H1 (cell line): ENCODE results near the gene RAB10. TPM values are rescaled to one million over a fixed set of nuclear protein-coding genes. Genes with fewer than 3 reads are reported as not detected.

Source experiments
- CTCF ChIA-PET: fragments of 300-600 bp; sonication (Branson Sonifier 250); formaldehyde crosslinking; loops from one replicate; lab custom pipeline; 2021; ENCODE audit not compliant: partially characterized antibody; lab: Charles Lee
- POLR2A ChIA-PET: fragments of 300-600 bp; sonication (Branson Sonifier 250); formaldehyde crosslinking; loops from one replicate; lab custom pipeline; 2021; ENCODE audit warnings: inconsistent platforms; ENCODE audit not compliant: partially characterized antibody; lab: Charles Lee
- DNase-seq, 2 experiments: peaks; one replicate each; pipeline versions ENCODE4 v3.0.0 to v3.0.0-alpha.2; 2010 to 2022; ENCODE audit warnings: low spot score in 2 of 2, low read depth in 1 of 2, mixed read lengths in 1 of 2
- FAIRE-seq: peaks from 2 replicates; lab custom pipeline; 2011; peaks lifted over from hg19 to GRCh38; lab: Jason Lieb, UNC
- H2AFZ ChIP-seq: 2 replicates; pipeline ENCODE4 v1.8.1; 2012; ENCODE audit warnings: low read length, inconsistent platforms
- H2AK5ac ChIP-seq: 2 replicates; pipeline ENCODE4 v1.6.1; 2013; ENCODE audit warnings: low read depth, low read length
- H2BK120ac ChIP-seq: replicated peaks from 2 replicates; pipeline ENCODE3; 2013; ENCODE audit warnings: low read depth, low read length, inconsistent platforms
- H2BK12ac ChIP-seq: 2 replicates; pipeline ENCODE4 v1.6.1; 2013; ENCODE audit warnings: low read depth, low read length
- H2BK15ac ChIP-seq: 2 replicates; pipeline ENCODE4 v1.6.1; 2013; ENCODE audit warnings: low read length
- H2BK20ac ChIP-seq: 2 replicates; pipeline ENCODE4 v1.6.1; 2013; ENCODE audit warnings: low read length
- H2BK5ac ChIP-seq: 2 replicates; pipeline ENCODE4 v1.6.1; 2013; ENCODE audit warnings: low read depth, low read length
- H3K14ac ChIP-seq: 2 replicates; pipeline ENCODE4 v1.6.1; 2013; ENCODE audit warnings: inconsistent platforms; ENCODE audit not compliant: insufficient read length
- H3K18ac ChIP-seq: 2 replicates; pipeline ENCODE4 v1.6.1; 2013; ENCODE audit warnings: low read length; ENCODE audit errors: extremely low read depth
- H3K23ac ChIP-seq: 2 replicates; pipeline ENCODE4 v1.6.1; 2013; ENCODE audit warnings: inconsistent platforms; ENCODE audit not compliant: insufficient read length
- H3K23me2 ChIP-seq: 2 replicates; pipeline ENCODE4 v1.6.1; 2013; ENCODE audit warnings: low read depth, low read length
- H3K27ac ChIP-seq: 2 replicates; pipeline ENCODE4 v1.6.1; 2011; ENCODE audit warnings: low read depth, low read length, inconsistent platforms
- H3K27me3 ChIP-seq, 4 experiments: replicated peaks in 1 of 4; 1 replicate in 1 of 4; 2 replicates in 3 of 4; pipeline versions ENCODE4 v1.6.1 to v1.8.1; 2011 to 2013; ENCODE audit warnings: low read length in 3 of 4, mild to moderate bottlenecking in 3 of 4, inconsistent platforms in 2 of 4, mixed read lengths in 2 of 4, moderate library complexity in 1 of 4; ENCODE audit not compliant: control insufficient read depth in 3 of 4, insufficient read depth in 3 of 4; ENCODE audit errors: extremely low read depth in 1 of 4
- H3K36me3 ChIP-seq, 4 experiments: 2 replicates each; pipeline versions ENCODE4 v1.6.1 to v1.8.1; 2011 to 2013; ENCODE audit warnings: mild to moderate bottlenecking in 4 of 4, low read length in 3 of 4, moderate library complexity in 2 of 4, control low read depth in 1 of 4, inconsistent platforms in 1 of 4; ENCODE audit not compliant: insufficient read depth in 4 of 4, control insufficient read depth in 2 of 4
- H3K4ac ChIP-seq: replicated peaks from 2 replicates; pipeline ENCODE3; 2013; ENCODE audit warnings: low read length, low read depth, mixed read lengths, inconsistent platforms; ENCODE audit not compliant: insufficient read length
- H3K4me1 ChIP-seq, 4 experiments: replicated peaks in 1 of 4; 1 replicate in 1 of 4; 2 replicates in 3 of 4; pipeline versions ENCODE4 v1.6.1 to v1.8.1; 2011 to 2013; ENCODE audit warnings: low read length in 3 of 4, inconsistent platforms in 2 of 4, mixed read lengths in 1 of 4; ENCODE audit not compliant: insufficient read depth in 4 of 4, control insufficient read depth in 3 of 4
- H3K4me2 ChIP-seq, 2 experiments: 2 replicates each; pipeline versions ENCODE4 v1.6.1 to v1.8.1; 2011 to 2013; ENCODE audit warnings: low read depth in 2 of 2, low read length in 2 of 2, control low read depth in 1 of 2, inconsistent platforms in 1 of 2, mild to moderate bottlenecking in 1 of 2; ENCODE audit not compliant: insufficient read depth in 1 of 2
- H3K4me3 ChIP-seq, 4 experiments: fragments of 200-600, 300-600 bp in 1 of 4; sonication (generic), shearing (Covaris generic), sonication (Bioruptor Twin) in 1 of 4; 2 replicates each; pipeline versions ENCODE4 v1.5.1 to v1.8.1; 2011 to 2016; ENCODE audit warnings: low read length in 4 of 4, low read depth in 3 of 4, control low read depth in 2 of 4, inconsistent platforms in 2 of 4, mild to moderate bottlenecking in 2 of 4, mixed read lengths in 1 of 4, moderate library complexity in 1 of 4; ENCODE audit not compliant: insufficient read depth in 2 of 4; ENCODE audit errors: extremely low read depth in 1 of 4
- H3K56ac ChIP-seq: replicated peaks from 2 replicates; pipeline ENCODE3; 2013; ENCODE audit warnings: low read depth, mild to moderate bottlenecking, mixed read lengths, low read length, inconsistent platforms; ENCODE audit not compliant: insufficient read length
- H3K79me1 ChIP-seq: 2 replicates; pipeline ENCODE4 v1.6.1; 2013; ENCODE audit warnings: low read depth, low read length, control low read depth
- H3K79me2 ChIP-seq, 2 experiments: 2 replicates each; pipeline versions ENCODE4 v1.6.1 to v1.8.1; 2012 to 2013; ENCODE audit warnings: low read length in 2 of 2, mild to moderate bottlenecking in 2 of 2, inconsistent platforms in 1 of 2; ENCODE audit not compliant: insufficient read depth in 2 of 2, control insufficient read depth in 1 of 2
- H3K9ac ChIP-seq, 4 experiments: replicated peaks in 1 of 4; 1 replicate in 1 of 4; 2 replicates in 3 of 4; pipeline versions ENCODE4 v1.6.1 to v1.8.1; 2011 to 2013; ENCODE audit warnings: low read depth in 3 of 4, low read length in 3 of 4, control low read depth in 2 of 4, mild to moderate bottlenecking in 2 of 4, moderate library complexity in 2 of 4, inconsistent platforms in 1 of 4; ENCODE audit errors: extremely low read depth in 1 of 4
- H3K9me3 ChIP-seq, 2 experiments: 2 replicates each; pipeline versions ENCODE4 v1.6.1 to v1.8.1; 2012 to 2013; ENCODE audit warnings: mild to moderate bottlenecking in 2 of 2, moderate library complexity in 2 of 2, control low read depth in 1 of 2, inconsistent platforms in 1 of 2, low read depth in 1 of 2, low read length in 1 of 2, mixed read lengths in 1 of 2; ENCODE audit not compliant: insufficient read depth in 2 of 2
- H4K20me1 ChIP-seq, 2 experiments: replicated peaks in 1 of 2; 2 replicates each; pipeline versions ENCODE3 to v1.8.1; 2011 to 2013; ENCODE audit warnings: inconsistent platforms in 2 of 2, low read length in 2 of 2, mild to moderate bottlenecking in 1 of 2; ENCODE audit not compliant: insufficient read depth in 2 of 2, control insufficient read depth in 1 of 2
- H4K5ac ChIP-seq: 2 replicates; pipeline ENCODE4 v1.6.1; 2013; ENCODE audit warnings: low read length, low read depth, mixed read lengths, inconsistent platforms; ENCODE audit not compliant: insufficient read length
- H4K8ac ChIP-seq: 2 replicates; pipeline ENCODE4 v1.8.0; 2013; ENCODE audit warnings: mild to moderate bottlenecking, moderate library complexity, low read length, inconsistent platforms; ENCODE audit not compliant: insufficient read depth; ENCODE audit errors: extremely low read depth
- H4K91ac ChIP-seq: replicated peaks from 2 replicates; pipeline ENCODE3; 2013; ENCODE audit warnings: low read length, mixed read lengths, inconsistent platforms; ENCODE audit not compliant: insufficient read length
- BRCA1 ChIP-seq: IDR thresholded peaks from 2 replicates; pipeline ENCODE4 v1.6.1; 2012; ENCODE audit warnings: low read depth, low read length, improper control_type of control experiment
- PHF8 ChIP-seq: fragments of 200-600 bp; sonication (generic); conservative IDR thresholded peaks from 2 replicates; pipeline ENCODE4 v1.7.1; 2012; ENCODE audit warnings: low read depth, mild to moderate bottlenecking, inconsistent platforms, low read length, moderate library complexity
- POLR2A ChIP-seq, 2 experiments: IDR thresholded peaks; 1 replicate in 1 of 2; 2 replicates in 1 of 2; pipeline ENCODE4 v1.6.1; 2011; ENCODE audit warnings: low read depth in 2 of 2, low read length in 2 of 2, mild to moderate bottlenecking in 2 of 2; ENCODE audit errors: control extremely low read depth in 1 of 2
- POLR2AphosphoS5 ChIP-seq: IDR thresholded peaks from 2 replicates; pipeline ENCODE4 v1.6.1; 2011; ENCODE audit warnings: low read depth, low read length
- RXRA ChIP-seq: IDR thresholded peaks from 2 replicates; pipeline ENCODE4 v1.6.1; 2011; ENCODE audit warnings: low read depth, mild to moderate bottlenecking, low read length, moderate library complexity; ENCODE audit not compliant: insufficient read depth
- SUZ12 ChIP-seq: fragments of 200-600 bp; sonication (generic); IDR thresholded peaks from 2 replicates; pipeline ENCODE4 v1.6.1; 2012; ENCODE audit warnings: mild to moderate bottlenecking, inconsistent platforms, low read length, moderate library complexity, mixed read lengths
- TEAD4 ChIP-seq: IDR thresholded peaks from 2 replicates; pipeline ENCODE4 v1.6.1; 2012; ENCODE audit warnings: low read depth, low read length, inconsistent platforms, mixed read lengths
- WGBS, 2 experiments: shearing (Covaris generic) in 1 of 2; methylation state at CpG; one replicate each; pipeline versions ENCODE4 v1.1.6 to v1.1.7; 2013 to 2015; ENCODE audit warnings: low lambda C conversion rate in 2 of 2, mixed read lengths in 2 of 2, inconsistent platforms in 1 of 2, low coverage in 1 of 2, missing lambda C conversion rate in 1 of 2; ENCODE audit not compliant: insufficient replicate concordance in 2 of 2, insufficient coverage in 1 of 2, insufficient read length in 1 of 2; ENCODE audit errors: extremely low coverage in 1 of 2, missing lambda C conversion rate in 1 of 2; 5-methylcytosine and 5-hydroxymethylcytosine counted together
- polyA plus RNA-seq, 7 experiments: library from polyadenylated mRNA; depleted of rRNA in 3 of 7; stranded (reverse) in 5 of 7; unstranded in 2 of 7; fragments of >200 nt in 5 of 7; fragments of 200-250 nt in 2 of 7; gene quantifications; 1 replicate in 5 of 7; 2 replicates in 1 of 7; 4 replicates in 1 of 7; pipeline versions ENCODE4 v1.2.1 to v1.2.3, GENCODE V29; 2011 to 2013; ENCODE audit warnings: missing spikeins in 2 of 7, mixed read lengths in 2 of 7
- total RNA-seq: library from RNA; stranded (reverse); fragmentation: NEBNext Ultra II Directional; extraction: Animal tissue kit (Norgen Biotek cat#: 25700); gene quantifications from 2 replicates; pipeline ENCODE4 v1.2.1, GENCODE V29; 2021
- TF ChIP-seq, protein P1 (sequence below): IDR thresholded peaks from 2 replicates; pipeline ENCODE4 v1.6.1; 2012; ENCODE audit warnings: inconsistent platforms
- TF ChIP-seq, protein P2 (sequence below): IDR thresholded peaks from 2 replicates; pipeline ENCODE4 v1.6.1; 2012; ENCODE audit warnings: inconsistent platforms

The RAB10 gene
- total and polyA plus RNA-seq, 2 of the 8 experiments (the other 6 are each of a cell fraction or from before 2014, with no cell fraction given) = 42.6 to 136 TPM

DNA sequence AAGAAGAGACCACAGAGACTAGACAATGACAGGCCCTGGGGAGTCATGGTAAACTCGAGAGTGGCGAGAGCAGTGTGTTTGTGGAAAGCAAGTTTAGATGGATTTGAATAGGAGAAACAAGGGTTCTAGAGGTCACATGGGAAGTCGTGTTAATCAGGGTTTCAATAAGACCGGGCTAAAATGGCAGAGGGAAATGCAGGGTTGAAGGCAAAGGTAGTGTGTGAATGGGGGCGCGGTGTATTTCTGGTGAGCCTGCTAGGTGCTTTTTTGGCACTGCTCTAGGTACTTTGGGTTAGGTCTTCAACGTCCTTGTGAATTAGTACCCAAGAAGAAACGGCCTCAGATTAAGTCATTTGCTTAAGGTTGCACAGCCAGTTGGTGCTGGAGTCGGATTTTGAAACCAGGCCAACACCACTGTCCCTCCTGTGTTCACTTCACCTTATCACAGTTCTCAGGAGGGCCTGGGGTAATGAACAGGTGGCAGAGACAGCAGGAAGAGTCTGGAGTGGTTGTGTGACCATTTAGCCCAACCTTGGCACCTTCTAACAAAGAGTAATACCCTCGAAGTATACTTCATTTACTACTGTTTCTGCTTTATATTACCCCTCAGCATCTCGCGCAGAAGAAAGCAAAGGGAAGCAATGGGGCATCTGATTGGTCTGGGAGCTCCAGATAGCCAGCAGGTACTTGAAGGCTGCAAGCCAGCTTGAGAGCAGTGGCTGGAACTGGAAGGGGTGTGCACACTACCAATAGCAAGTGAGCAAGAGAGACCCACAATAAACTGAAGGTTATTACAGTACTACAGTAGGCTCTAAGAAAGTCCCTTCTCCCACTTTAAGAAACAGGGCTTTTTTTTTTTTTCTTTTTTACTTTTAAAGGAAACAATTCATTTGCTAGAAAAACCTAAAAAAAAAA lies 105.6 kb downstream of the RAB10 start:
- H3K4me1 ChIP-seq = peaks cover 0 to 4% (median 2%) of the 10 kb centered on the region in 4 experiments; a peak in 1 of 7 replicates
- no peak overlapping the region for H2BK12ac ChIP-seq
- no peak overlapping the region for H4K91ac ChIP-seq
- CTCF ChIA-PET = interaction anchor here (0.8 to 11.3 kb wide), 3 partner anchors 53 to 155 kb away, joined by 3 to 92 read pairs (median 15); no protein-coding TSS in a partner anchor
- no peaks in the 10 kb centered on the region for H3K27me3 ChIP-seq
- 86% methylated on average over 12 of the region's 12 CpGs; no CpG with 5 or more reads in 1 of the 2 experiments for WGBS, 2 experiments
- H3K79me1 ChIP-seq = no peaks in the 10 kb centered on the region
- H3K79me2 ChIP-seq = no peaks in the 10 kb centered on the region
- H3K23me2 ChIP-seq = no peaks in the 10 kb centered on the region
- H3K18ac ChIP-seq = no peak overlapping the region
- no peak overlapping the region for H2BK120ac ChIP-seq
- no peak overlapping the region for H4K5ac ChIP-seq
- DNase-seq (no peak), FAIRE-seq (no peak)
- peaks cover 0 to 6% (median 0%) of the 10 kb centered on the region in 4 experiments; a peak in 1 of 8 replicates for H3K36me3 ChIP-seq
- no peak overlapping the region for H2AFZ ChIP-seq
- H3K4me3 ChIP-seq = no peak overlapping the region
- H3K9me3 ChIP-seq = no peaks in the 10 kb centered on the region
- no peak overlapping the region for H4K8ac ChIP-seq
- TF ChIP-seq, protein P1, sequence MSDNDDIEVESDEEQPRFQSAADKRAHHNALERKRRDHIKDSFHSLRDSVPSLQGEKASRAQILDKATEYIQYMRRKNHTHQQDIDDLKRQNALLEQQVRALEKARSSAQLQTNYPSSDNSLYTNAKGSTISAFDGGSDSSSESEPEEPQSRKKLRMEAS = no peak
- TF ChIP-seq POLR2A (IDR thresholded peaks at IDR 0.05; ENCODE audit: control extremely low read depth in 1 of 2, low read depth in 2 of 2, low read length in 2 of 2) (0 out of 3 replicates have a peak, but pooled peaks of 1 of the 2 experiments have one; percentile 33), TEAD4 (no peak), RXRA (no peak), PHF8 (no peak), POLR2AphosphoS5 (0 out of 2 replicates have a peak, but pooled peaks have one; percentile 22), BRCA1 (no peak), SUZ12 (no peak)
- TF ChIP-seq, protein P2, sequence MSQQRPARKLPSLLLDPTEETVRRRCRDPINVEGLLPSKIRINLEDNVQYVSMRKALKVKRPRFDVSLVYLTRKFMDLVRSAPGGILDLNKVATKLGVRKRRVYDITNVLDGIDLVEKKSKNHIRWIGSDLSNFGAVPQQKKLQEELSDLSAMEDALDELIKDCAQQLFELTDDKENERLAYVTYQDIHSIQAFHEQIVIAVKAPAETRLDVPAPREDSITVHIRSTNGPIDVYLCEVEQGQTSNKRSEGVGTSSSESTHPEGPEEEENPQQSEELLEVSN = no peak
- H2BK15ac ChIP-seq = no peak overlapping the region
- H4K20me1 ChIP-seq = peaks cover 1 to 2% of the 10 kb centered on the region in 2 experiments
- no peak overlapping the region for H3K14ac ChIP-seq
- no peak overlapping the region for H2BK20ac ChIP-seq
- no peak overlapping the region for H3K4ac ChIP-seq
- no peak overlapping the region for H2BK5ac ChIP-seq
- no peak overlapping the region for H3K23ac ChIP-seq
- no peak overlapping the region for H3K4me2 ChIP-seq
- POLR2A ChIA-PET = interaction anchor here (0.9 to 1.1 kb wide), 3 partner anchors 12 to 71 kb away, joined by 3 to 4 read pairs (median 3); no protein-coding TSS in a partner anchor
- no peak overlapping the region for H2AK5ac ChIP-seq
- H3K27ac ChIP-seq = no peak overlapping the region
- H3K56ac ChIP-seq = no peak overlapping the region
- H3K9ac ChIP-seq = no peak overlapping the region; a peak in 1 of 7 replicates
